CD14-positive monocyte (primary cell): ENCODE measurements around the gene CTNNAL1. TPM values are rescaled to one million over a fixed set of nuclear protein-coding genes. Genes with fewer than 3 reads are reported as not detected.

Source experiments
- DNase-seq, 3 donors: peaks; one replicate each; pipeline ENCODE4 v3.0.0-alpha.2; 2011 to 2022
- H2AFZ ChIP-seq: 2 replicates; pipeline ENCODE4 v1.6.0; 2012; ENCODE audit warnings: mild to moderate bottlenecking, low read depth, low read length, inconsistent platforms; ENCODE audit not compliant: insufficient read depth, poor library complexity, severe bottlenecking
- H3K27ac ChIP-seq, 2 donors: 1 replicate in 1 of 2; 2 replicates in 1 of 2; pipeline ENCODE4 v1.5.1; 2012 to 2013; ENCODE audit warnings: low read length in 2 of 2, control low read depth in 1 of 2, inconsistent platforms in 1 of 2, low read depth in 1 of 2, mild to moderate bottlenecking in 1 of 2
- H3K27me3 ChIP-seq, 2 donors: one replicate each; pipeline versions ENCODE4 v1.6.0 to v1.6.1; 2011 to 2013; ENCODE audit warnings: low read length in 2 of 2; ENCODE audit not compliant: control insufficient read depth in 2 of 2, insufficient read depth in 2 of 2
- H3K36me3 ChIP-seq, 2 donors: replicated peaks in 1 of 2; 1 replicate in 1 of 2; 2 replicates in 1 of 2; pipeline versions ENCODE4 v1.5.1 to v1.6.1; 2012 to 2013; ENCODE audit warnings: low read length in 2 of 2, control low read depth in 1 of 2, inconsistent platforms in 1 of 2, mild to moderate bottlenecking in 1 of 2; ENCODE audit not compliant: insufficient read depth in 2 of 2, control insufficient read depth in 1 of 2
- H3K4me1 ChIP-seq, 2 donors: 1 replicate in 1 of 2; 2 replicates in 1 of 2; pipeline versions ENCODE4 v1.5.1 to v1.6.1; 2012 to 2013; ENCODE audit warnings: low read length in 2 of 2, control low read depth in 1 of 2, inconsistent platforms in 1 of 2, mild to moderate bottlenecking in 1 of 2, moderate library complexity in 1 of 2; ENCODE audit not compliant: insufficient read depth in 2 of 2, control insufficient read depth in 1 of 2
- H3K4me2 ChIP-seq: replicated peaks from 2 replicates; pipeline ENCODE3; 2012; ENCODE audit warnings: low read length, moderate library complexity, mild to moderate bottlenecking; ENCODE audit not compliant: poor library complexity, severe bottlenecking; ENCODE audit errors: extremely low read depth
- H3K4me3 ChIP-seq, 3 experiments: fragments of 200-600 bp in 1 of 3; sonication (generic) in 1 of 3; replicated peaks in 1 of 3; 1 replicate in 2 of 3; 2 replicates in 1 of 3; pipeline ENCODE4 v1.5.1; 2011 to 2013; ENCODE audit warnings: low read length in 3 of 3, mild to moderate bottlenecking in 3 of 3, control low read depth in 2 of 3, low read depth in 2 of 3, inconsistent platforms in 1 of 3, moderate library complexity in 1 of 3
- H3K79me2 ChIP-seq: 2 replicates; pipeline ENCODE4 v1.6.0; 2012; ENCODE audit warnings: mild to moderate bottlenecking, control low read depth, inconsistent platforms, low read length, moderate library complexity; ENCODE audit not compliant: insufficient read depth
- H3K9ac ChIP-seq: 2 replicates; pipeline ENCODE4 v1.6.0; 2017; ENCODE audit warnings: low read length, mild to moderate bottlenecking; ENCODE audit not compliant: insufficient read depth, poor library complexity, severe bottlenecking
- H3K9me3 ChIP-seq, 2 donors: replicated peaks in 1 of 2; 1 replicate in 1 of 2; 2 replicates in 1 of 2; pipeline versions ENCODE4 v1.5.1 to v1.6.1; 2012 to 2013; ENCODE audit warnings: low read length in 2 of 2, control low read depth in 1 of 2; ENCODE audit not compliant: control insufficient read depth in 1 of 2, insufficient read depth in 1 of 2
- H4K20me1 ChIP-seq: 2 replicates; pipeline ENCODE4 v1.6.0; 2012; ENCODE audit warnings: mild to moderate bottlenecking, low read length, control low read depth, moderate library complexity; ENCODE audit not compliant: insufficient read depth
- H3K27ac Mint-ChIP-seq, 7 donors: one replicate each; pipeline ENCODE4 v1.8.0; 2020; ENCODE audit warnings: mild to moderate bottlenecking in 7 of 7, mixed read lengths in 7 of 7, moderate library complexity in 6 of 7, inconsistent platforms in 2 of 7
- H3K27me3 Mint-ChIP-seq, 3 donors: one replicate each; pipeline ENCODE4 v1.8.0; 2021 to 2022; ENCODE audit warnings: low read depth in 3 of 3, mild to moderate bottlenecking in 3 of 3, mixed read lengths in 3 of 3, moderate library complexity in 3 of 3, inconsistent platforms in 1 of 3
- H3K36me3 Mint-ChIP-seq, 2 donors: one replicate each; pipeline ENCODE4 v1.8.0; 2020; ENCODE audit warnings: mixed read lengths in 2 of 2, inconsistent platforms in 1 of 2, mild to moderate bottlenecking in 1 of 2
- H3K4me1 Mint-ChIP-seq: one replicate; pipeline ENCODE4 v1.8.0; 2020; ENCODE audit warnings: mild to moderate bottlenecking, mixed read lengths
- H3K4me3 Mint-ChIP-seq, 2 donors: one replicate each; pipeline ENCODE4 v1.8.0; 2020; ENCODE audit warnings: mild to moderate bottlenecking in 2 of 2, mixed read lengths in 2 of 2, moderate library complexity in 1 of 2
- H3K9me3 Mint-ChIP-seq, 7 donors: one replicate each; pipeline ENCODE4 v1.8.0; 2020 to 2022; ENCODE audit warnings: mixed read lengths in 7 of 7, mild to moderate bottlenecking in 6 of 7, moderate library complexity in 6 of 7, inconsistent platforms in 2 of 7
- WGBS: methylation state at CpG from one replicate; pipeline ENCODE4 v1.1.5; 2013; ENCODE audit warnings: missing lambda C conversion rate; ENCODE audit not compliant: insufficient coverage; 5-methylcytosine and 5-hydroxymethylcytosine counted together
- intact Hi-C, 2 donors: fragments of 100-400 bp; cut with micrococcal nuclease; formaldehyde crosslinking; loops; one replicate each; pipeline versions ENCODE4 v1.15.0 to v1.15.1; 2023
- polyA minus RNA-seq: library from RNA; depleted of rRNA, polyadenylated mRNA; stranded (reverse); fragments of >200 nt; gene quantifications from 2 replicates; pipeline ENCODE4 v1.2.3, GENCODE V29; 2012
- polyA plus RNA-seq, 3 donors: library from polyadenylated mRNA; depleted of rRNA in 1 of 3; unstranded in 2 of 3; stranded (reverse) in 1 of 3; fragments of 300-500 nt in 2 of 3; fragments of >200 nt in 1 of 3; fragmentation: Illumina TruSeq in 2 of 3; gene quantifications; 1 replicate in 2 of 3; 2 replicates in 1 of 3; pipeline ENCODE4 v1.2.3, GENCODE V29; 2012 to 2021
- total RNA-seq, 12 experiments: library from RNA in 1 of 12; stranded (reverse) in 1 of 12; fragments of 120-200 nt in 1 of 12; gene quantifications; one replicate each; pipeline ENCODE4 v1.2.4 and lab custom pipeline; 2013 to 2026; ENCODE audit warnings: mixed read lengths in 6 of 12, inconsistent platforms in 1 of 12
- TF ChIP-seq, protein P1 (sequence below): fragments of 200-600 bp; IDR thresholded peaks from one replicate; pipeline ENCODE4 v1.8.0; 2022; ENCODE audit warnings: antibody characterized with exemption, mild to moderate bottlenecking

CTNNAL1 gene, protein sequence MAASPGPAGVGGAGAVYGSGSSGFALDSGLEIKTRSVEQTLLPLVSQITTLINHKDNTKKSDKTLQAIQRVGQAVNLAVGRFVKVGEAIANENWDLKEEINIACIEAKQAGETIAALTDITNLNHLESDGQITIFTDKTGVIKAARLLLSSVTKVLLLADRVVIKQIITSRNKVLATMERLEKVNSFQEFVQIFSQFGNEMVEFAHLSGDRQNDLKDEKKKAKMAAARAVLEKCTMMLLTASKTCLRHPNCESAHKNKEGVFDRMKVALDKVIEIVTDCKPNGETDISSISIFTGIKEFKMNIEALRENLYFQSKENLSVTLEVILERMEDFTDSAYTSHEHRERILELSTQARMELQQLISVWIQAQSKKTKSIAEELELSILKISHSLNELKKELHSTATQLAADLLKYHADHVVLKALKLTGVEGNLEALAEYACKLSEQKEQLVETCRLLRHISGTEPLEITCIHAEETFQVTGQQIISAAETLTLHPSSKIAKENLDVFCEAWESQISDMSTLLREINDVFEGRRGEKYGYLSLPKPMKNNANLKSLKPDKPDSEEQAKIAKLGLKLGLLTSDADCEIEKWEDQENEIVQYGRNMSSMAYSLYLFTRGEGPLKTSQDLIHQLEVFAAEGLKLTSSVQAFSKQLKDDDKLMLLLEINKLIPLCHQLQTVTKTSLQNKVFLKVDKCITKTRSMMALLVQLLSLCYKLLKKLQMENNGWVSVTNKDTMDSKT
- total RNA-seq (2013): 1.9 TPM
- under 1 TPM; 0.10 to 0.39 (median 0.25) TPM for polyA plus RNA-seq
- polyA minus RNA-seq: 1.1 and 1.3 TPM in 2 replicates
- 7.4 to 35.5 (median 19.6) reads per million in 11 experiments for total RNA-seq (lab: John Stamatoyannopoulos, UW)

DNA sequence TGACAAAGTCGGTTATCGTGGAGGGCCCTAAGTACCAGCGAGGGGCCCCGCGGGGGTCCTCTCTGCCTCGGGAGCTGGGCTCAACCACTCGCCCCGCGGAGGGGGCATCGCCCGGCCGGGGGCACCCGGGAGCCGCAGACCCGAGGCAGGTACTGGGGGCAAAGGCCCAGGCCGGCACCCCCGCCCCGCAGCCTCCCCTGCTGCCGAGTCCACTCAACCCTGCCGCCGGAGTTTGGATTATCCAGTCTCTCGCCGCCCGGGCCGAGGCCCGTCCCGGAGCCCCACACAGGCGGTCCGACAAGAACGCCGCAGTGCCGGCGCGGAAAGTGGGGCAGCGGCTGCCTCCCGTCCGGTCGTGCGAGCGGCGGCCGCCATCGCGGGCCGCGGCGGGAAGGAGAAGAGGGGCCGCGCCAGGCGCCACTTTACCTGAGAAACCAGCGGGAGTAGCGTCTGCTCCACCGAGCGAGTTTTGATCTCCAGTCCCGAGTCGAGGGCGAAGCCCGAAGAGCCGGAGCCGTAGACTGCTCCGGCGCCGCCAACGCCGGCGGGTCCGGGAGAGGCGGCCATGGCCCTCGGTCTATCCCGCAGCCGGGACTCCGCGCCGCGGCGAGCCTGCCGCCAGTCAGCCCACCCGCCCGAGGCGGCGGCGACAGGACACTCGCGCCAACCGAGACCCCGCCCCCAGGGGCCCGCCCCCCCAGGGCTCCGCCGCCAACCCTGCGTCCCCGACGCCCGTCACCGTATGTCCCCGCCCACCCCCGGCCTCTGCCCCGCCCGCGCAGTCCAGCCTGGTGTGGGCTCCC is at the start of gene CTNNAL1:
TSS of gene CTNNAL1 (minus strand) at position 624 of the 803 bp plus-strand sequence. CDS start at position 567, 57 bp downstream.
- no peaks in the 10 kb centered on the region for H3K27me3 ChIP-seq
- intact Hi-C loops: loop anchor here in 1 of 2 donors (5.0 to 10.0 kb wide), 2 partner anchors 81 to 102 kb away; partner anchors contain the start of genes ABITRAM, ELP1 and TMEM245
- H3K4me1 Mint-ChIP-seq: peaks cover 35% of the 10 kb centered on the region
- peaks cover 3% of the 10 kb centered on the region in 2 donors for H3K36me3 Mint-ChIP-seq
- H3K27me3 Mint-ChIP-seq: peaks cover 6 to 9% (median 8%) of the 10 kb centered on the region in 3 donors
- H3K36me3 ChIP-seq: no peaks in the 10 kb centered on the region
- peak within 1 kb of the TSS; percentile 87 for H2AFZ ChIP-seq
- peak within 1 kb of the TSS; percentile 56 to 87 (median 84) for H3K4me3 ChIP-seq
- DNase-seq: peak; percentile 65 to 75 (median 70)
- under 1% methylated on average over 88 of the region's 99 CpGs for WGBS
- TF ChIP-seq, protein P1, sequence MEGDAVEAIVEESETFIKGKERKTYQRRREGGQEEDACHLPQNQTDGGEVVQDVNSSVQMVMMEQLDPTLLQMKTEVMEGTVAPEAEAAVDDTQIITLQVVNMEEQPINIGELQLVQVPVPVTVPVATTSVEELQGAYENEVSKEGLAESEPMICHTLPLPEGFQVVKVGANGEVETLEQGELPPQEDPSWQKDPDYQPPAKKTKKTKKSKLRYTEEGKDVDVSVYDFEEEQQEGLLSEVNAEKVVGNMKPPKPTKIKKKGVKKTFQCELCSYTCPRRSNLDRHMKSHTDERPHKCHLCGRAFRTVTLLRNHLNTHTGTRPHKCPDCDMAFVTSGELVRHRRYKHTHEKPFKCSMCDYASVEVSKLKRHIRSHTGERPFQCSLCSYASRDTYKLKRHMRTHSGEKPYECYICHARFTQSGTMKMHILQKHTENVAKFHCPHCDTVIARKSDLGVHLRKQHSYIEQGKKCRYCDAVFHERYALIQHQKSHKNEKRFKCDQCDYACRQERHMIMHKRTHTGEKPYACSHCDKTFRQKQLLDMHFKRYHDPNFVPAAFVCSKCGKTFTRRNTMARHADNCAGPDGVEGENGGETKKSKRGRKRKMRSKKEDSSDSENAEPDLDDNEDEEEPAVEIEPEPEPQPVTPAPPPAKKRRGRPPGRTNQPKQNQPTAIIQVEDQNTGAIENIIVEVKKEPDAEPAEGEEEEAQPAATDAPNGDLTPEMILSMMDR: no peak
- H3K9ac ChIP-seq: peak within 1 kb of the TSS; percentile 77
- peak within 1 kb of the TSS in 1 of 2 donors; percentile 55 for H3K27ac ChIP-seq
- peak within 1 kb of the TSS; percentile 97 for H3K4me2 ChIP-seq
- no peaks in the 10 kb centered on the region for H3K9me3 ChIP-seq
- peak within 1 kb of the TSS; percentile 73 to 89 (median 82) for H3K27ac Mint-ChIP-seq
- peaks cover 0 to 2% (median 0%) of the 10 kb centered on the region in 7 donors for H3K9me3 Mint-ChIP-seq
- H3K79me2 ChIP-seq: no peaks in the 10 kb centered on the region
- H3K4me1 ChIP-seq: peaks cover 25 to 33% of the 10 kb centered on the region in 2 donors
- H4K20me1 ChIP-seq: no peaks in the 10 kb centered on the region
- H3K4me3 Mint-ChIP-seq: peak within 1 kb of the TSS; percentile 99
